Calu3 (cell line): ENCODE measurements around the gene SLC9A8. TPM values are rescaled to one million over a fixed set of nuclear protein-coding genes. Genes with fewer than 3 reads are reported as not detected.

Source experiments
- Bru-seq: library from RNA; stranded (reverse); fragments of 400-500 nt; gene quantifications from one replicate; lab custom pipeline; 2021; lab: Mats Ljungman, UMichigan
- BruChase-seq, 2 experiments: library from RNA; stranded (reverse); fragments of 400-500 nt; gene quantifications; one replicate each; lab custom pipeline; 2021; lab: Mats Ljungman, UMichigan
- BruUV-seq: library from RNA; stranded (reverse); fragments of 400-500 nt; replicated peaks from 2 replicates; lab custom pipeline; 2021; lab: Mats Ljungman, UMichigan
- CTCF ChIA-PET: fragments of 300-600 bp; sonication (Branson Sonifier 250); formaldehyde crosslinking; loops from one replicate; lab custom pipeline; 2022; ENCODE audit warnings: antibody characterized with exemption; lab: Charles Lee
- DNase-seq: peaks from one replicate; pipeline ENCODE4 v3.0.0; 2022
- H3K27ac Mint-ChIP-seq: one replicate; pipeline ENCODE4 v1.8.0; 2022; ENCODE audit warnings: mixed read lengths; ENCODE audit not compliant: unreplicated experiment
- H3K27me3 Mint-ChIP-seq: one replicate; pipeline ENCODE4 v1.8.0; 2022; ENCODE audit warnings: mixed read lengths; ENCODE audit not compliant: unreplicated experiment
- H3K36me3 Mint-ChIP-seq: one replicate; pipeline ENCODE4 v1.8.0; 2022; ENCODE audit warnings: mild to moderate bottlenecking, moderate library complexity, mixed read lengths; ENCODE audit not compliant: insufficient read depth, unreplicated experiment
- H3K4me1 Mint-ChIP-seq: one replicate; pipeline ENCODE4 v1.8.0; 2022; ENCODE audit warnings: mild to moderate bottlenecking, low read depth, mixed read lengths; ENCODE audit not compliant: unreplicated experiment
- H3K4me3 Mint-ChIP-seq: one replicate; pipeline ENCODE4 v1.8.0; 2022; ENCODE audit warnings: mild to moderate bottlenecking, low read depth, moderate library complexity, mixed read lengths; ENCODE audit not compliant: unreplicated experiment
- H3K9me3 Mint-ChIP-seq: one replicate; pipeline ENCODE4 v1.8.0; 2022; ENCODE audit warnings: low read depth, mixed read lengths; ENCODE audit not compliant: unreplicated experiment
- intact Hi-C: fragments of 100-400 bp; cut with micrococcal nuclease; formaldehyde crosslinking; loops from one replicate; pipeline ENCODE4 v1.10.0; 2022; ENCODE audit not compliant: unreplicated experiment
- long read RNA-seq: library from polyadenylated mRNA; stranded (forward); transcript quantifications from one replicate; pipeline ENCODE4 v2.0.0, GENCODE V29; 2022
- total RNA-seq: library from RNA; stranded (reverse); gene quantifications from 2 replicates; pipeline ENCODE4 v1.2.3, GENCODE V29; 2022
- TF ChIP-seq, protein P1 (sequence below): fragments of 200-600 bp; IDR thresholded peaks from one replicate; pipeline ENCODE4 v1.8.0; 2022; ENCODE audit warnings: antibody characterized with exemption; ENCODE audit not compliant: unreplicated experiment

Gene SLC9A8
- total RNA-seq (30.0 and 31.7 TPM in 2 replicates), Bru-seq, nascent RNA (percentile 89 among the genes with signal in this experiment), BruChase-seq, experiment 1, labeled RNA remaining after a 6-hour chase (percentile 75 among the genes with signal in this experiment), BruChase-seq, experiment 2, labeled RNA remaining after a 2-hour chase (percentile 71 among the genes with signal in this experiment)
- long read RNA-seq, partial matches to known transcripts, result 6 of 17 reads
- long read RNA-seq, other reads (novel, unspliced or antisense), result 11 of 17 reads

DNA sequence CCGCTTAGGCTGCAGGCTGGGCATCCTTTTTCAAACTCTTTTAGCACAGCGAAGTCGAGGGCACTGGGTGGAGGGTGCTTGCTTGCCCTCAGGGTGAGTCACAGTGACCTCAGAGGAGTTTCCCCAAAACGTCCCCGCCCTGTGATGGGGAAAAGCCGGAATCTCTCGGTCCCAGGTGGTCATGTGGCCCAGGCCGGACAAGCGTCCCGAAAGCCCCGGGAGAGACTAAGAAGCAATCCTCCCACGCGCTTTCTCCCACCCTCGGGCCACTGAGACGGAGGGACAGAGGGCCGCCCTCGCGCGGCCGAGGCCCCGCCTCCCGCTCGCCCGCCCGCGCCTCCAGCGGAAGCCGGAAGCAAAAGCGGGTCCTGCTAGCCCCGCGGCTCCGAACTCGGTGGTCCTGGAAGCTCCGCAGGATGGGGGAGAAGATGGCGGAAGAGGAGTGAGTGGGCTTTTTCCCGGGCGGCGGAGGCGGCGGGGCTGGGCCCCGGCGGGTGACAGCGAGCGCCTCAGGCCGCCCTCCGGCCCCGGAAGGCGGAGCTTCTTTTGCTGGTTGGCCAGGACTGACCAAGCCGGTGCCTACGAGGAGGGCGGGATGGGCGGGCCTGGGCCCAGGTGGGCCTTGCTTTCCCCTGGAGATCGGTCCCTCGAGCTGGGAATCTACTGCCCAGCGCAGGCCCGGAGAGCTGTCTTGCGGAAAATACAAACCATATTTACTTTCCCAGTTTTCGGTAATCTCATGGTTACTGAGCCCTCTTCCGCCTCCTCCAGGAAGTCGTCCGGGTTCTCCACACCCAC, at the start of gene SLC9A8:
SLC9A8 (plus strand) TSS at position 322 of the 798 bp plus-strand sequence; CDS start at position 417, 95 bp downstream.
- Mint-ChIP-seq H3K27ac (peak within 1 kb of the TSS; percentile 44), H3K4me3 (peak within 1 kb of the TSS; percentile 89), H3K4me1 (peaks cover 54% of the 10 kb centered on the region), H3K9me3 (no peaks in the 10 kb centered on the region), H3K27me3 (no peaks in the 10 kb centered on the region), H3K36me3 (peaks cover 47% of the 10 kb centered on the region)
- TF ChIP-seq, protein P1, sequence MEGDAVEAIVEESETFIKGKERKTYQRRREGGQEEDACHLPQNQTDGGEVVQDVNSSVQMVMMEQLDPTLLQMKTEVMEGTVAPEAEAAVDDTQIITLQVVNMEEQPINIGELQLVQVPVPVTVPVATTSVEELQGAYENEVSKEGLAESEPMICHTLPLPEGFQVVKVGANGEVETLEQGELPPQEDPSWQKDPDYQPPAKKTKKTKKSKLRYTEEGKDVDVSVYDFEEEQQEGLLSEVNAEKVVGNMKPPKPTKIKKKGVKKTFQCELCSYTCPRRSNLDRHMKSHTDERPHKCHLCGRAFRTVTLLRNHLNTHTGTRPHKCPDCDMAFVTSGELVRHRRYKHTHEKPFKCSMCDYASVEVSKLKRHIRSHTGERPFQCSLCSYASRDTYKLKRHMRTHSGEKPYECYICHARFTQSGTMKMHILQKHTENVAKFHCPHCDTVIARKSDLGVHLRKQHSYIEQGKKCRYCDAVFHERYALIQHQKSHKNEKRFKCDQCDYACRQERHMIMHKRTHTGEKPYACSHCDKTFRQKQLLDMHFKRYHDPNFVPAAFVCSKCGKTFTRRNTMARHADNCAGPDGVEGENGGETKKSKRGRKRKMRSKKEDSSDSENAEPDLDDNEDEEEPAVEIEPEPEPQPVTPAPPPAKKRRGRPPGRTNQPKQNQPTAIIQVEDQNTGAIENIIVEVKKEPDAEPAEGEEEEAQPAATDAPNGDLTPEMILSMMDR, result peak; percentile 69
- CTCF ChIA-PET, result interaction anchor here (0.6 to 1.4 kb wide), 19 partner anchors 17 to 232 kb away, joined by 3 to 15 read pairs (median 4); no protein-coding TSS in a partner anchor
- DNase-seq, result peak; percentile 93
- BruUV-seq, result no TSS peak
- intact Hi-C loops, result loop anchor here (2.0 to 5.0 kb wide), 2 partner anchors 45 to 202 kb away; no protein-coding TSS in a partner anchor

DNA sequence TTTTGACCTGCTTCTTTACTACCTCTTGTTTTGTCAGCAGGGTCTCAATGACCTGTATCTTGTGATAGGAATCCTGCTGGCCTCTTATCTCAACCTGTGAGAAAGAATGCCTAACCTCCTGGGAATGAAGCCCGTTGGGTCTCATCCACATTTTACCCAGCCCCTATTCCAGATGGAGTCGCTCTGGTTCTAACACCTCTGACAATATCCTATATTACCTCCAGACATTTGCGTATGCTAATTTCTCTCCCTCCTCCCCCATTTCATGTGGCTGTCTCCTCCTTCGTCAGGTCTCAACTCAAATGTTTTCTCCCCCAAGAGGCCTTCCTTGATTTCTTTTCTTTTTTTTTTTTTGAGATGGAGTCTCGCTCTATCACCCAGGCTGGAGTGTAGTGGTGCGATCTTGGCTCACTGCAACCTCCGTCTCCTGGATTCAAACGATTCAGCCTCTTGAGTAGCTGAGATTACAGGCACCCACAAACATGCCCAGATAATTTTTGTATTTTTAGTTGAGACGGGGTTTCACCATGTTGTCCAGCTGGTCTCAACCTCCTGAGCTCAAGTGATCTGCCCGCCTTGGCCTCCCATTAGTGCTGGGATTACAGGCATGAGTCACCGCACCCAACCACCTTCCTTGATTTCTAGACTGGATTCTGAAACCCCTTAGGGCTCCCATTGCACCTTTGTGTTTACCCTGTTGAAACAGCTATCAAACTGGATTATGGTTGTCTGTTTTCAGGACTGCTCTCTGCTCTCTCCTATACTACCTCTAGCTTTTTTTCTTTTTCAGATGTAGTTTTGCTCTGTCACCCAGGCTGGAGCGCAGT, 49.5 kb upstream of the SLC9A8 start:
- CTCF ChIA-PET, result interaction anchor here (0.7 to 1.8 kb wide), 6 partner anchors 9 to 50 kb away, joined by 3 to 6 read pairs (median 4); partner anchors contain the start of gene SLC9A8
- Mint-ChIP-seq H3K4me1 (peaks cover 44% of the 10 kb centered on the region), H3K9me3 (no peaks in the 10 kb centered on the region), H3K27me3 (no peaks in the 10 kb centered on the region), H3K4me3 (no peak overlapping the region), H3K36me3 (peaks cover 3% of the 10 kb centered on the region), H3K27ac (no peak overlapping the region)
- TF ChIP-seq, protein P1, result no peak
- BruUV-seq, result no TSS peak
- DNase-seq, result peak; percentile 24
- intact Hi-C loops, result no loop called here

DNA sequence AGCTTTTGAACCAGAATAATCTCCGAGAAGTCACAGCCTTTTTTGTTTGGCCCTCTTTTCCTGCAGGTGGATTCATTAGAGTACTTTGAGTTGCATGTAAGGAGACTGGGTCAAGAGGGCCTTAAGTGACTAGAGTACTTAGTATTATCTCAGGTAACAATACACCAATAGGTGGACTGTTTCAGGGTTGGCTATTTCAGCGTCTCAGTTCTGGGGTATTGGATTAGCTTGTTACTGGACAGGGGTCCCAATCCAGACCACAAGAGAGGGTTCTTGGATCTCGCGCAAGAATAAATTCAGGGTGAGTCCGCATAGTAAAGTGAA, 47.3 kb upstream of the SLC9A8 start:
- Mint-ChIP-seq H3K36me3 (peaks cover 10% of the 10 kb centered on the region), H3K27me3 (no peaks in the 10 kb centered on the region), H3K4me1 (peaks cover 66% of the 10 kb centered on the region), H3K4me3 (no peak overlapping the region), H3K27ac (peak overlapping the region; percentile 83), H3K9me3 (no peaks in the 10 kb centered on the region)
- TF ChIP-seq, protein P1, result no peak
- TSS peak; percentile 44 for BruUV-seq
- CTCF ChIA-PET, result interaction anchor here (0.7 to 1.2 kb wide), 4 partner anchors 10 to 103 kb away, joined by 3 to 4 read pairs (median 4); no protein-coding TSS in a partner anchor
- intact Hi-C loops, result loop anchor here (5.0 kb wide), 1 partner anchor 47 kb away; the partner anchor contains the start of gene SLC9A8
- DNase-seq, result no peak
